NCI-H146 (cell line): Measurements from ENCODE around the gene SMAD9.

Source experiments
- DNase-seq: peaks from one replicate; lab custom pipeline; 2025; lab: John Stamatoyannopoulos, UW

SMAD9 gene

DNA sequence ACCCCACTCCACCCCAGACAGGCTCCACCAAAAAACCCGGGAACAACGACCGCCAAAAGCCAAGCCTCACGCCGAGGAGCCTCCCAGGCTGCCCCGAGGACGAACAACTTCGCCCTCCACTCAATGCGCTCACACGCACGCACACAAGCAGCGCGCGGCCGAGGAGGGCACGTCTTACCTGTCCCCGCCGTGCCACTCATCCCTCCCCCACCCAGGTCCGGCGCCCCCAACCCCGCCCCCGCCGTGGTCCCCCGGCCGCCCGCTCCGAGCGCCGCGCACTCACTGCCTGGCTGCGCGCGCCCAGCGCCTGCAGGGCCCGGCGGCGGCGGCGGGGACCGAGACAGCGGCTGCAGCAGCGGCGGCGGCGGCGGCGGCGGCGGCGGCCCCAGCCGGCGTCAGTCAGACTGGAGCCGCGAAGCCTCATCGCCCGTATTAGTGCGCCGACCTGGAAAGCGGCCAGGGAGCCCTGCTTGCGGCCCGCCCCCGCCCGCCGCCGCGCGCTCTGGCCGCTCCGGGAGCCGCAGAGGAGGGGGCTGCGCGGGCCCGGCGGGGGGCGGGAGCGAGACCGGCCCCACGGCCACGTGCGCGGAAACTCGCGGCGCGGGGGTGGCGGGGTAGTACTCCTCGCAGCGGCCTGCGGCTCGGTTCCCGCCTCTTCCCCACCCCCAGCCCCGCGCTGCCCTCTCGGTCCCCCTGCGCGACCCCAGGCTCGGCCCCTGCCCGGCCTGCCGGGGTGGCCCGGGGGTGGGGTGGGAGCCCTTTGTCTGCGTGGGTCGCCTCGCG lies at the start of gene SMAD9:
Gene SMAD9 (minus strand): TSS at position 406 of the 783 bp plus-strand sequence. CDS start 40,549 bp downstream, outside the sequence.
- peak; percentile 81 for DNase-seq

DNA sequence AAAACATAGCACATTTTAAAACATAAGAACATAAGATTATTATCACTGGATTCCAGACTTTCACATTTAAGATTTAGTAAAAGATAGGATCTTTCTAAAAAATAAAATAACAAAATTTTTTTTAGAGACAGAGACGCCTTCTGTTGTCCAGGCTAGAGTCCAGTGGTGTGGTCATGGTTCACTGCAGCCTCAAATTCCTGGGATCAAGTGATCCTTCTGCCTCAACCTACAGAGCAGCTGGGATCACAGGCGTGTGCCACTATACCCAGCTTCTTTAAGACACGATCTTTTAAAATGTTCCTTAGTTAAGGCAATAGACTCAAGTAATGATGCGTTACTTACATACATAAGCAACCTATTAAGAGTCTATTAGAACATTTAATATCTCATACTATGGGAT lies 46.4 kb upstream of the SMAD9 start:
- no peak for DNase-seq

DNA sequence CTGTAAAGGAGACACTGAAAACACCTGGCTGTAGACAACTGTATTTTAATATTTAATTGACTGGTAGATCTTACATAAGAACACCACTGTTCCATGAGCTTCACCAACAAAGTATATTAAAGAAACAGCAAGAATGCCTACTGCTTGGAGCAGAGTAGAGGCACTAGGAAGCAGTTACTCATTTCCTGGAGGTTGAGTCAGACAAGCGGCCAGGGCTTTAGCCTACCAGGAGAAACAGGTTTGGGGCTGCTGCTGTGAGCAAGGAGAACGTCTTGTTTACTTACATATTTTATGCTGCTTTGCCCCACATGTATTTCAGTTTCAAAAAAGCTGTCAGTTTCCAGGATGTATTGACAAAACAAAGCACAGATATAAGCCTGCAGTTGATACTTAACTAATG lies 45.7 kb upstream of the SMAD9 start:
- no peak for DNase-seq

DNA sequence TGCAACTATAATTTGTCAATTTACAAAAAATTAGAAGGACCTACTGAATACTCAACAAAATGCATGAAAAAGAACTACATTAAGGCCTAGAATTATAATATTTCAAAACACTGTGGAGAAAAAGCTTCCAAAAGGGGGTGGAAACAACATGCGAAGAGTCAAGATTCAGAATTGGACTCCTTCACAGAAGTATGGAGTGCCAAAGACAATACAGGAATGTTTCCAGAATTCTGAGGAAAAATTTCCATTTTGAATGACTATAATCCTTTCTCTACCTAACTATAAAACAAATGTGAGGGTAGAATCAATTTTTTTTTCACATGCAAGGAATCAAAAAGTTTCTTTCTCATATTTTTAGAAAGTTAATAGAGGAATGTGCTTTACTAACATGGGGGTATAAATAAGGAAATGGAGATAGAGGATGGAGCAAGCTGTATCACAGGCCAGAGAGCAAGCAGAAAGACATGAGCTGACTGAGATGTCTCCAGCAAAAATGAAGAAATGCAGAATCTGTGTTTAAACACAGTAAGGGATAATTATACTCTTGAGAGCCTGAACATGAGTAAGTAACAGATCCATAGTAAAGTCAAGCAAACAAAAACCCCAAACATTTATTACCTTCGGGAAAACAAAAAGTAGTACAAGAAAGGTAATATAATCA lies 39.5 kb upstream of the SMAD9 start:
- no peak for DNase-seq

DNA sequence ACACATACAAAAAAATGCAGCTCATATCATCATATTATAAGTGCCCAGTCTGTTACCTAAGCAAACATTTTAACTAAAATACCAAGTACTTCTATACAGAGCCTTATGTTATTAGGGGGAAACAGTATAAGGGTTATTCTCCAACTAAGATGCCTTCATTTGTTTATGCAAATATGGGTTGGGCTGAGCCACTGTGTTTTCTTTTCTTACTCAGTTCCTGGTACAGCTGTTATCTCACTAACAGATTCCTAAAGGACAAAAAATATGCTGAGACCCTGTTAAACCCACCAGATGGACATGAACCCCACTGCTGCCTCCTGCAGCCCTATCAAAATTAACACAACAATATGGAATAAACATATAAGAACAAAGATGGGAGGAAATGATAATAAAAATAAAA lies 34.5 kb upstream of the SMAD9 start:
- DNase-seq = no peak

DNA sequence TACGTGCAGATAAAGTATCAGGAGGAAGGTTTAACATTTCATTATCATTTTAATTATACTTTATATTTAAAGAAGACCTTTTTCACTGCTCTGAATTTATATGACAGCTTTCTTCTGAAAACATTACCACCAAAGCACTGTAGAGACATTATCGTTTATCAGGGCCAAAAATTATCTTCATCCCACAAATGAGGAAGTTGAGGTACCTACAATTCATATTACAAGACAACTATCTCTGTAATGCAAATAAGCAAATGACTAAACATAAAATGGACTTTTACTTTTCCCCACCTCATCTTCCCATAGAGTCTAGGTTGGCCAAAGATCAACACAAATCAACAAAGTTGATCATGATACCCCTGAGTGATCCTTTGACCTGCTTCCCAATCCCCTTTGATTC lies 30.9 kb upstream of the SMAD9 start:
- DNase-seq = no peak

DNA sequence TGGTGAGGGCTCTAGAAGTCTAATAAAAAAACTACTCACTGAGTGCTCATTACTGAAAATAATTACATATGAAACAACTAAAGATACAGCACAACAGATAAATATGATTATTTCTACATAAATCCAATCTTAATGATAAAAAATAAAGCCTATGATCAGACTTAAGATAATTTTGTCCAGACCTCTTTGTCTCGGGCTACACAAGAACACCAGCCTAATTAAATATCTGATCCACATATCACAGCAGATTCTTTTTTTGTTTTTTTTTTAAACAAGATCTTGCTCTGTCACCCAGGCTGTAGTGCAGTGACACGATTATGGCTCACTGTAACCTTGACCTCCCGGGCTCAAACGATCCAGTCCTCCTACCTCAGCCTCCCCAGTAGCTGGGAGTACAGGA lies 30.3 kb upstream of the SMAD9 start:
- DNase-seq = no peak

DNA sequence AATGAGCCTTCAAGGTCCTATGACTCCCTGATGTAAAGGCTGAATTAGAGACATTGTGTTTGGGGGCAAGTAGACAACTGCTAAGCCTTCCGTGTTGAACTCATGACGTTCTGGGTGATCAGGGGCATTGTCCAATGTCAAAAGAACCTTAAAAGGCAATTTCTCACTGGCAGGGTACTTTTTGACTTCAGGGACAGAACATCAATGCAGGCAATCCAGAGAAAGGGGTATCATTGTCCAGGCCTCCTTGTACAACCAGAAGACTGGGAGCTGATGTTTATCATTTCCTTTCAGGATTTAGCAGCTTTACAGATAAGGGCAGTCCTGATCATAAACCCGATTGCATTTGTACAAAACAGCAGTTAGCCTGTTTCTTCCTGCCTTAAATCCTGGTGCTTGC lies 25.0 kb upstream of the SMAD9 start:
- no peak for DNase-seq

DNA sequence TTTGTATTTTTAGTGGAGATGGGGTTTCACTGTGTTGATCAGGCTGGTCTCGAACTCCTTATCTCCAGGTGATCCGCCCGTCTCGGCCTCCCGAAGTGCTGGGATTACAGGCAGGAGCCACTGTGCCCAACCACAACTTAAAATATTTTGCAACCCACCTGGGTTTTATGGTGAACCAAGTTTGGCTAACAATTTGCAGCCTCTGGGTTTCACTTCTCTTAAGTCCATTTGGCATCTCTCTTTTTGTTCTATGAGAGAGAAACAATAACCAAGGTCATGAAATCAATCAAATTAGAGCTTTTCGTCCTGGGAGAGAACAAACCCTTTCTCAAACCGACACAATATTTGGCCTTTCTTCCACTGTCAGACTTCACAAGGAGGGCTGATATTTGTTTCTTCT lies 5.6 kb upstream of the SMAD9 start:
- DNase-seq = no peak

DNA sequence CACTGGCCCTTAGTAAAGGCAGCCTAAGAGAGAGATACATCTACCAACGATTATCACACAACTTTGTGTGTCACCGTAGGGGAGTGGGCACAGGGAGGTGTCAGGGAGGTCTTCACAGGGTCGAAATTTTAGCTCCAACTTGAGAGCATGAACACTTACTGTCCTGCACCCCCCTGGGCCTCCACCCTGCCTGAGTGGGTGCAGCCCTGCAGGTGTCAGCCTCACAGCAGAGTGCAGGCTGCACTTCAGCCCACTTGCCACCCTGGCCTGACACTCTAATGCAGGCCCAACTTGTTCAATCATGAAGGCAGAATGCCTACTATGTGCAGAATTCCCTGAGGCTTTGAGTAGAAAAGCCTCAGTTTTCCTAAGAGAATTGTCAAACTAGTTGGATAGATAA lies 4.0 kb upstream of the SMAD9 start:
- no peak for DNase-seq

DNA sequence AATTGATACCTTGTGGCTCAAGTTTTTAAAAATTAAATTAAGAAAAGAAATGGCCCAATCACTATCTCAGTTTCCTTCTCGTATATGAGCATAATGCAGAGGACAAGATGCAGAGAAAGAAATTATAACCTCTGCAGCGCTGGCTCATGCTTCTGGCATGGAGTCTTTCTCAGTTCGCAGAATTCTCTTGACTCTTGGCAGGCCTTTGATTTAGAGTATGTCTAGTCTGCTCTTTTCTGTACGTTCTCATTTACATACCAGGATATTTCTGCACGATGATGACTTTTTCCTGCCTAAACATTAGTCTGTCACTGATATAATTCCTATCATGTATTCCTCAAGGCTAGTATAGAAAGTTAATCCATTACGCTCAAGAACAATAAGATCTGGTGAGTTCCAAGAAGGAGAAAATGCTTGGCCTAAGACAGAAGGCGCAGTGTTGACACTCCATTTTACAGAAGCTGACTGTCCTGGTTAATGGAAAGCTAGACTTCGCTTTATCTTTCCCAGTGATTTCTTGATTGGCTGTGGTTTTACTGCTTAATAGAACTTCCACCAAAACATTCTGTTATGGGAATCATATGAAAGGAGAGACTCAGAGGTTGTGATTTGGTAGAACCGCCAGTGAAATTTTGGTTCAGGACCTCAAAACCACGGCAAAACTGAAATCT lies 1.7 kb upstream of the SMAD9 start:
- DNase-seq = no peak

DNA sequence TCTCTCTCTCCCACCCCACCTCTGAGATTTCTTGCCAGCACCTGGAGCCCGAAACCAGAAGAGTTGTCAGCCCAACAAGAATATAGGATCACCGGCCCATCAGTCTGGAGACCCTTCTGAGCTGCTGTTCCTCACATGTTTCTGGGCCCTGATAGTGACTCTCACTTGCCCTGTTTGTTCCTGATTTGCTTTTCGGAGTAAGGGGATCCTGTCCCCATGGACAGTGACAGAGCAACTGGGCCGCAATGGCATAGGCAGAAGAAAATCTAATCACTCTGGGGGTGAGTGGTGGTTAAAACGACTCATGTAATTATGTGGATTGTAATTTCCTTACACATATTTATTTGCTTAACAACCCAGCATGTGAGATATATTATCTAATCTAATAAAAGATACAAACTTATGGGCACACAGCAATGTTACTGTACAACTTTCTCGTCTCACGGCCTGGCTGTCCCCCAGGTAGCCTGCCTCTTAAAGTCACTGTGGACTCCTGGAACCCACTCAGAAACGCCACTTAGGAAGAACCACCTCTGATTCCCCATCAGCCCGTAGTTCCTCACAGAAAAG lies 663 bp upstream of the SMAD9 start:
- peak; percentile 23 for DNase-seq

DNA sequence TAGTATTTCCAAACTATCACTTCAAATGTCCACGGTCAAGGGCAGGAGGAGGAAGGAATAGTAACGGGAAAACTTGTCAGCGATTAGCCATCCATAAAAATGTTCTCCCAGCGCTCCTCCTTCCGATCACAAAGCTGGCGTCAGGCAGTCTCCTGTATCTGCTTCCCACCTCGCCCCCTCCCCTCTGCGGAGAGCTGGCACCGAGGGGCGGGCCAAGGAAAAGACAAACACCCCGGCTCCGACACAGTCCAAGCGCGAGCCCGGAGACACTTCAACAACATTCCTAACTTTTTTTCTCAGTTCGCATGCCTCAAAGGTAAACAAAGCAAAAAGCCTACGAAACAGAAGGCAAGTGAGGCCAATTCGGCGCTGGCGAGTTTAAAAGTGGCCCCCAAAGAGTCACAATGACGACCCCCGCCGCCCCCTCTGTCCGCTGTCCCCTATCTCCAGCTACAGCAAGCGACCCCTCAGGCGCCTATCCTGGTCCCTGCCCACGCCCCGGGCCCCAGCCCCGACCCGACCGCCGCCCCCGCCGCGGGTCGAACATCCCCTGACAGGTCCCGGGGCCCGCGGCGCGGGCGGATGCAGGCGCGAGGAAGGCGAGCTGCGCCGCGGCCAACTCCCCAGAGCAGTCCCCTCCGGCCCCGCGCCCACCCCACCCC lies 736 bp downstream of the SMAD9 start:
- DNase-seq = peak; percentile 80

DNA sequence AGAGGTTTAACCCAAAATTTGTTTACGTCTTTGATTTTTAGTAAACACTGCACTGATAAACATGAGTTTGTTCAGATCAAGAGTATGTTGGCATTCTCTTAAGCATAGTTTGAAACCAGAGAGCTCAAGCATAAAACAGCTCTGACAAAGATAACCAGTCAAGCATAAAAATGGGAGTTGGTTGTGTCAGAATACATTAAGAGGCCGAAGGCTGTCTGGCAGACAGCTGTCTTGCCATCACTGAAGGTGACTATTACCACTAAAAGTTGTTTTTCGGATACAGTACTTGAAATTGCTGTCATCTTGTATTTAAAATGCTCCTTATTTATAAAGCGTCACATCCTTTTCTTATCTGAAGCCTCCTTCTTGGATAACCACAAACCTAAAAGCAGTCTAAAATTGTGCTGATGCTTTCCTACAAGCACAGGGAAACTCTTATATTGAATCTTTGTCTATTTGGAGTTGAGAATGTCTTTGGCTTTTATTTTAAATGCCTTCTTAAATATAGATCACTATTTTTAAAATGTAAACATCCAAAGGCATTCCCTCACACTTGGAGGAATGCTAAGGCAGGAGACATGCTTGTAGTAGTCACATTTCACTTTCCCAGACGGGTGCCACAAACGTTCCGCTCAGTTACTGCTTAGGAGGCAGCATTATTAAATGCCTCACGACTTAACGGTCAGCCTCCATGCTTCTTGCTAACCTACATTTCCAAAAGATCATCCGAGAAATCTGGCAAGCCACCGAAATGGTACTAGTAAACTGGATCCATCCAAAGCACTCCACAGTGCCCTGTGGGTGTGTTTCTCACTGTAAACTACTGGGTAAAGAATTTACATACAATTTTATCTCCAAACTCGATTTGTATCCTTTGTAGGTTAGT lies 1.5 kb downstream of the SMAD9 start:
- DNase-seq = peak; percentile 30

DNA sequence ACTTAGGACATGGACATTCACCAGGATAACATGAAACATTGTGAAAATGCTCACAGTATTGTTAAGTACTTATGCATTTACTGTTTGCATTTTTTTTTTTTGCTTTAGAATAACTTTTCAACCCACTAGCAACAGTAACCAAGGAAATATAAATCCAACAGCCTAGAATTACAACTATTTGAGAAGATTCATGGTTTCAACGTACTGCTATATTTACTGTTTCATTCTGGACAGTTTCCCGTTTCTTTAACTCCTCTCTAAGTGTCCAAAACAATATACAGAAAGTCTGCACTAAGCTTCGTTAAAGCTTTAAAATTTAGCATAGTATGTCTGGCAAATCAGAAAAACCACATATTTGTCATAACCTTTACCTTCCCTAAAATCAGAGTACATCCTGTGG lies 2.7 kb downstream of the SMAD9 start:
- no peak for DNase-seq

DNA sequence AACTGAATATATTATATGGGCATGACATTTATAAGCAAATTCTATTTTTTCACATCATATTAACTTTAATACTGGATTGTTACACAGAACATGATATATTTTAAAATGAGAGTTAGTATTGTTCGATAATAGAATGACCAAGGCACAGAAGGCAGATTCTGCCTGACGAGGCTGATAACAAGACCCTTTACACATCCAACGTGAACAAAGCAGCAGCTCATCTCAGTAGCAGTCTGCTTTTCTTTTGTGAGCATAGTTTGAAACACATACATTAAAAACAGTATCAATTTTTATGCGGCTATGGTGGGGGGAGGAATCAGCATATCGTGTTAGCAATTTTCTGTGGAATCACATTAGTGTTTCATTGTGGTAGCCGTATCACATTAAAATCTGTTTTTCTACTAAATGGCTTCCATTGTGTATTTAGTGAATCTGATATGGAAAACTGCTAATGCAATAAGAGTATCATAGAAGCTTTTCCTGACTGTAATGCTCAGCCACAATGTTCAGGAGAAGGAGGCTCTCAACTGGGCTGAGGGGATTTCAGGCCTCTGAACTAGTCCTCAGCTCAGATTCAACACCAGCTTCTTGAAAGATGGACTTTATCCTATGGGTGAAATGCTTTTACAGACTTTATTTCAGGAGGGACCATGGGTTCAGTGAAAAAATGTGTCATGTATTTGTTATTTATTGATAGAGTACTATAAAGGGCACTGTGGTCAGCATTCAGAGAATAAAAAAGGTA lies 4.0 kb downstream of the SMAD9 start:
- DNase-seq = no peak

DNA sequence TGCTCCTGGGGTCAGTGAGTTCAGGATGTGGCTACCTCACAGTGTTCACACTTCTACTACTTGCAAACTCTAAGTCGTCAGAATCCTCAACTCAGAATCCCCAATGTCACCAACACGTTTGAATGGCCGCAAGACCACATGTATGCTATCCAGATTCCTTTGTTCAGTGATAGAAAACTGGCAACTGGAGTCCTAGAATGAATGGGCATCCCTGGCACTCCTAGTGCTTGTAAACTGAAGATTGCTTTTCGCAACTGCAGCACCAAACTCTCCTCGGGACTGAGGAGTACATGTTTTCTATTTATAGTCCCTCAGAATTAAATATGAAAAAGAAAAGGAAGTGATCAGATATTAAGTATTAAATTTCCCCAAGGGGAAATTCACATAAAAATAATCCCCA lies 4.9 kb downstream of the SMAD9 start:
- DNase-seq = peak; percentile 4

DNA sequence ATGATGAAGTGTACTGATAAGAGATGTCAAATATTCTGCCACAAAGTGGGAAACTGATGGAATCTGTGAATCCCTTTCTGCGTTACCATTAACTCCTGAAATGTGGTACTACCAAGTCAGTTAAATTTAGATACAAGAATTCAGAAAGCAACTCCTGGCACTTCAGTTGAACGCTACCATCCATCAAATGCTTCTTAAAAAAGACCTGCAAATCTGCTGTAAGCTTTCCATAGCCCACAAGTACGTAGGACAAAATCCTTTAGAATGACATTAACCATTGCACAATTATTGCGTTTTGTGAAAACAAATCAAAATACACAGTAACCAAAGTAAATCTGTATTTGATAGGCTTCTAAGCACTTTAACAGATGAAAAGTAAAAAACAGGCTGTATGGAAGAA lies 5.4 kb downstream of the SMAD9 start:
- no peak for DNase-seq

DNA sequence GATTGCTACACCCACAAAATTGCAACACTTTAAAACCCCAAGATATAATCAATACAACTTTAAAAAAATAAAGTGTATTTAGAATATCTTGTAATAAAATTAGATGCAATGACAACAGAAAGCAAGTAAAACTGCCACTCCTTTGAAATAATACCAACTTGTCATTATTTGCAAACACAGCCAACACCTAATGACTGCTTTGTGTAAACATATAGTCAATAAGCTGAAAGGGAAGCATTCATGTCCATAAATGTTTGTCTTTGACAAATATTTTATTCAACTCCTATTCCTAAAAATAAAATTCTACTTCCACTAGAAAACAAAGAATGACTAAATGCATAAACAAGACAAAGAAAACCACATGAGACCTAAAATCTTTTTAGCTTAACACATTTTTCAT lies 6.6 kb downstream of the SMAD9 start:
- peak; percentile 60 for DNase-seq

DNA sequence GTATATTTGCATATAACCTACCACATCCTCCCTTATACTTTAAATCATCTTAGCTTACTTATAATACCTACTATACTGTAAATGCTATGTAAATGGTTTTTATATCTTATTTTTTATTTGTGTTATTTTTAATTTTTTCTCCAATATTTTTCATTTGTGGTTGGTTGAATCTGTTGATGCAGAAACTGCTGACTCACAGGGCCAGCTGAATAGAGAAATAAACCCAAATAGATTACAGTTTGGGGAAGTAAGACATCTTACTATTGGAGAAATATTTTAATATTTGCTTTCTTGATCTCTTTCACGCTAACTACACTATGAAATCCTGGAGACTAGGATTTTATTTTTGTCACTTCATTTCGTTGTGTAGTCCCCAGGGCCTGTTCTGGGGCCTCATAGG lies 7.1 kb downstream of the SMAD9 start:
- DNase-seq = no peak

DNA sequence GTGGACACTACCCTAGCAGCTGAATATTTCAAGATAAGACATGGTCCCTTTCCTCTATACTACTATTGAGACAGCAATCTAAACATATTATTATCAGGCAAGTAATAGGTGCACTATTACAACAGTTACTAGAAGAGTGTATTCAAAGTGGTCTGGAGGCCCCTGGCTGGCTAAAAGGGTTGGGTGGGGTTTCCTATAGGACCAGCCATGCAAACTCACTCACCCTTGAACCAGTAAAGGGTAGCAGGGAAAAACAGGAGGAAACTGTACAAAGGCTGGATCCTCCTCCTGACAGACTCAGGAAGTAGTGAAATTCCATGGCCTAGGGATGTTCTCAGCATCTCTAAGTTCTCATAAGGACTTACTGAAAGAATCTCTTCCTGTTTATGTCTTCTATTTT lies 7.7 kb downstream of the SMAD9 start:
- DNase-seq = peak; percentile 8
